H1 (cell line): ENCODE measurements around the gene ANKRD6. TPM values are rescaled to one million over a fixed set of nuclear protein-coding genes. Genes with fewer than 3 reads are reported as not detected.

ENCODE experiments used
- EP300 ChIP-seq, 2 experiments: IDR thresholded peaks; 1 replicate in 1 of 2; 2 replicates in 1 of 2; pipeline ENCODE4 v1.6.1; 2011 to 2012; ENCODE audit warnings: low read depth in 2 of 2, low read length in 2 of 2, mild to moderate bottlenecking in 2 of 2, borderline replicate concordance in 1 of 2, inconsistent platforms in 1 of 2, moderate library complexity in 1 of 2
- NRF1 ChIP-seq: IDR thresholded peaks from 2 replicates; pipeline ENCODE4 v1.6.1; 2011; ENCODE audit warnings: mild to moderate bottlenecking, low read depth, low read length, improper control_type of control experiment
- POLR2A ChIP-seq, 2 experiments: IDR thresholded peaks; 1 replicate in 1 of 2; 2 replicates in 1 of 2; pipeline ENCODE4 v1.6.1; 2011; ENCODE audit warnings: low read depth in 2 of 2, low read length in 2 of 2, mild to moderate bottlenecking in 2 of 2; ENCODE audit errors: control extremely low read depth in 1 of 2
- polyA plus RNA-seq, 7 experiments: library from polyadenylated mRNA; depleted of rRNA in 3 of 7; stranded (reverse) in 5 of 7; unstranded in 2 of 7; fragments of >200 nt in 5 of 7; fragments of 200-250 nt in 2 of 7; gene quantifications; 1 replicate in 5 of 7; 2 replicates in 1 of 7; 4 replicates in 1 of 7; pipeline versions ENCODE4 v1.2.1 to v1.2.3, GENCODE V29; 2011 to 2013; ENCODE audit warnings: missing spikeins in 2 of 7, mixed read lengths in 2 of 7
- total RNA-seq: library from RNA; stranded (reverse); fragmentation: NEBNext Ultra II Directional; extraction: Animal tissue kit (Norgen Biotek cat#: 25700); gene quantifications from 2 replicates; pipeline ENCODE4 v1.2.1, GENCODE V29; 2021
- TF ChIP-seq, protein P1 (sequence below), 3 experiments: IDR thresholded peaks; 1 replicate in 2 of 3; 2 replicates in 1 of 3; pipeline versions ENCODE4 v1.5.1 to v1.6.1; 2011; ENCODE audit warnings: low read length in 3 of 3, mild to moderate bottlenecking in 3 of 3, inconsistent platforms in 2 of 3, low read depth in 1 of 3, moderate library complexity in 1 of 3; ENCODE audit not compliant: insufficient read depth in 1 of 3; ENCODE audit errors: control extremely low read depth in 1 of 3

Gene ANKRD6
- total and polyA plus RNA-seq, 2 of the 8 experiments (the other 6 are each of a cell fraction or from before 2014, with no cell fraction given) = 5.9 to 12.8 TPM

DNA sequence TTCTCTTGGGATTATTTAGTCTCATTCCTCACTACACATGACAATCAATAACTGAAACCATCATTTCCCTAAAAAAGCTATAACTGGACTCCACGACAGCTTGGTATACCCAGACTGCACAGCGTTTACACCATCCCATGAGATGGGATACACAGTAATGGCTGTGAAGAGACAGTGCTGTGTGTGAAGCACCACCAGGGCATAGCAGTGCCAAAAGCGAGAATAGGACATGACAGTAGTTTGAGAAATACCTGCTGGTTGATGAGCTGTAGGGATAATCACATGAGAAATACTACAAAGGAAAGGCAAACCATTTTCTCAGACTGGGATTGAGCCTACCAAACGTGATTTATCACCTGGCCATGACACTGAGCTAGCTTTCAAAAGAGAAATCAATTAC, 228.0 kb downstream of the ANKRD6 start (continued):
- TF ChIP-seq, protein P1, sequence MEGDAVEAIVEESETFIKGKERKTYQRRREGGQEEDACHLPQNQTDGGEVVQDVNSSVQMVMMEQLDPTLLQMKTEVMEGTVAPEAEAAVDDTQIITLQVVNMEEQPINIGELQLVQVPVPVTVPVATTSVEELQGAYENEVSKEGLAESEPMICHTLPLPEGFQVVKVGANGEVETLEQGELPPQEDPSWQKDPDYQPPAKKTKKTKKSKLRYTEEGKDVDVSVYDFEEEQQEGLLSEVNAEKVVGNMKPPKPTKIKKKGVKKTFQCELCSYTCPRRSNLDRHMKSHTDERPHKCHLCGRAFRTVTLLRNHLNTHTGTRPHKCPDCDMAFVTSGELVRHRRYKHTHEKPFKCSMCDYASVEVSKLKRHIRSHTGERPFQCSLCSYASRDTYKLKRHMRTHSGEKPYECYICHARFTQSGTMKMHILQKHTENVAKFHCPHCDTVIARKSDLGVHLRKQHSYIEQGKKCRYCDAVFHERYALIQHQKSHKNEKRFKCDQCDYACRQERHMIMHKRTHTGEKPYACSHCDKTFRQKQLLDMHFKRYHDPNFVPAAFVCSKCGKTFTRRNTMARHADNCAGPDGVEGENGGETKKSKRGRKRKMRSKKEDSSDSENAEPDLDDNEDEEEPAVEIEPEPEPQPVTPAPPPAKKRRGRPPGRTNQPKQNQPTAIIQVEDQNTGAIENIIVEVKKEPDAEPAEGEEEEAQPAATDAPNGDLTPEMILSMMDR (IDR thresholded peaks at IDR 0.05; ENCODE audit: control extremely low read depth in 1 of 3, insufficient read depth in 1 of 3, low read depth in 1 of 3, low read length in 3 of 3) = no peak
- TF ChIP-seq EP300 (IDR thresholded peaks at IDR 0.05; ENCODE audit: borderline replicate concordance in 1 of 2, low read depth in 2 of 2, low read length in 2 of 2) = no peak
- TF ChIP-seq POLR2A (IDR thresholded peaks at IDR 0.05; ENCODE audit: control extremely low read depth in 1 of 2, low read depth in 2 of 2, low read length in 2 of 2) = no peak
- TF ChIP-seq NRF1 = no peak
- TF ChIP-seq, all 59 proteins: peak for 0
